SK-N-SH (cell line): ENCODE measurements around the gene MYO3A. TPM values are rescaled to one million over a fixed set of nuclear protein-coding genes. Genes with fewer than 3 reads are reported as not detected.

ENCODE experiments used
- CTCF ChIA-PET: fragments of 300-600, 350-600 bp; formaldehyde crosslinking; extraction: SDS; loops from one replicate; lab custom pipeline; 2021; lab: Yijun Ruan, JAX
- POLR2A ChIA-PET: fragments of 350-600 bp; sonication (Branson Sonifier 250); formaldehyde crosslinking; extraction: SDS; loops from one replicate; lab custom pipeline; 2020; ENCODE audit warnings: antibody characterized with exemption, inconsistent platforms; lab: Yijun Ruan, JAX
- DNase-seq: peaks from one replicate; pipeline ENCODE4 v3.0.0; 2012
- H2AFZ ChIP-seq: fragments of 200-600 bp; sonication (generic); 2 replicates; pipeline ENCODE4 v1.8.1; 2016; ENCODE audit warnings: antibody characterized with exemption, mild to moderate bottlenecking, low read depth
- H3F3A ChIP-seq: fragments of 200-600 bp; sonication (generic); replicated peaks from 2 replicates; pipeline ENCODE3; 2016; ENCODE audit warnings: antibody characterized with exemption, mild to moderate bottlenecking; ENCODE audit not compliant: insufficient read depth
- H3K27ac ChIP-seq, 2 experiments: fragments of 200-500 bp in 1 of 2; fragments of 200-600 bp in 1 of 2; sonication (Bioruptor generic) in 1 of 2; sonication (generic), shearing (Covaris generic) in 1 of 2; 2 replicates each; pipeline versions ENCODE4 v1.5.1 to v1.6.1; 2014 to 2016; ENCODE audit warnings: low read depth in 2 of 2, inconsistent platforms in 1 of 2, low read length in 1 of 2, mild to moderate bottlenecking in 1 of 2, mixed read lengths in 1 of 2
- H3K27me3 ChIP-seq: fragments of 200-600 bp; sonication (generic), shearing (Covaris generic); 2 replicates; pipeline ENCODE4 v1.6.1; 2016; ENCODE audit warnings: mixed run types; ENCODE audit not compliant: insufficient read depth
- H3K36me3 ChIP-seq, 2 experiments: fragments of 200-500 bp in 1 of 2; fragments of 200-600 bp in 1 of 2; sonication (Bioruptor generic) in 1 of 2; sonication (generic) in 1 of 2; replicated peaks in 1 of 2; 2 replicates each; pipeline versions ENCODE3 to v1.5.1; 2014 to 2016; ENCODE audit warnings: low read length in 1 of 2, mild to moderate bottlenecking in 1 of 2; ENCODE audit not compliant: insufficient read depth in 2 of 2, control insufficient read depth in 1 of 2
- H3K4me1 ChIP-seq, 2 experiments: fragments of 200-500 bp in 1 of 2; fragments of 200-600 bp in 1 of 2; sonication (Bioruptor generic) in 1 of 2; sonication (generic), shearing (Covaris generic) in 1 of 2; 2 replicates each; pipeline versions ENCODE4 v1.5.1 to v1.6.1; 2014 to 2016; ENCODE audit warnings: low read depth in 1 of 2, low read length in 1 of 2, mixed run types in 1 of 2; ENCODE audit not compliant: insufficient read depth in 2 of 2, control insufficient read depth in 1 of 2
- H3K4me2 ChIP-seq: fragments of 200-600 bp; sonication (generic), shearing (Covaris generic); 2 replicates; pipeline ENCODE4 v1.6.1; 2017; ENCODE audit warnings: mixed run types
- H3K4me3 ChIP-seq, 2 experiments: fragments of 200-500 bp in 1 of 2; fragments of 200-600 bp in 1 of 2; sonication (Bioruptor generic) in 1 of 2; sonication (generic), shearing (Covaris generic) in 1 of 2; 2 replicates each; pipeline versions ENCODE4 v1.5.1 to v1.8.1; 2014 to 2016; ENCODE audit warnings: low read depth in 2 of 2, inconsistent platforms in 1 of 2, low read length in 1 of 2, mild to moderate bottlenecking in 1 of 2, mixed read lengths in 1 of 2, moderate library complexity in 1 of 2
- H3K79me2 ChIP-seq: fragments of 200-600 bp; sonication (generic); 2 replicates; pipeline ENCODE4 v1.8.1; 2017; ENCODE audit warnings: mild to moderate bottlenecking; ENCODE audit not compliant: insufficient read depth
- H3K9ac ChIP-seq: fragments of 200-600 bp; sonication (generic); 2 replicates; pipeline ENCODE4 v1.6.1; 2017; ENCODE audit warnings: mixed run types
- H3K9me2 ChIP-seq: fragments of 200-600 bp; sonication (generic); 2 replicates; pipeline ENCODE4 v1.6.1; 2017; ENCODE audit warnings: mixed run types
- H3K9me3 ChIP-seq: fragments of 200-600 bp; sonication (generic); 2 replicates; pipeline ENCODE4 v1.6.1; 2017; ENCODE audit warnings: mixed run types, mild to moderate bottlenecking, moderate library complexity
- H4K20me1 ChIP-seq: fragments of 200-600 bp; sonication (generic); 2 replicates; pipeline ENCODE4 v1.6.1; 2017; ENCODE audit warnings: mild to moderate bottlenecking, mixed run types; ENCODE audit not compliant: insufficient read depth
- EZH2phosphoT487 ChIP-seq: fragments of 200-600 bp; sonication (generic); IDR thresholded peaks from 2 replicates; pipeline ENCODE4 v1.6.1; 2017; ENCODE audit warnings: low read depth, mixed run types, mild to moderate bottlenecking, antibody characterized with exemption, moderate library complexity, borderline replicate concordance
- FOXJ3 ChIP-seq: sonication (generic); formaldehyde crosslinking; IDR thresholded peaks from 2 replicates; pipeline ENCODE4 v1.5.1; 2020; ENCODE audit warnings: mild to moderate bottlenecking, missing genetic modification reagents
- GATA2 ChIP-seq: sonication (generic); formaldehyde crosslinking; IDR thresholded peaks from 2 replicates; pipeline ENCODE4 v1.5.0; 2020; ENCODE audit warnings: mild to moderate bottlenecking, missing genetic modification reagents
- JUND ChIP-seq: IDR thresholded peaks from 2 replicates; pipeline ENCODE4 v1.4.0; 2012
- NRF1 ChIP-seq: IDR thresholded peaks from 2 replicates; pipeline ENCODE4 v1.6.1; 2012; ENCODE audit warnings: low read depth, mild to moderate bottlenecking, low read length
- POLR2AphosphoS5 ChIP-seq: IDR thresholded peaks from 2 replicates; pipeline ENCODE4 v1.6.1; 2012; ENCODE audit warnings: low read depth, low read length
- RFX5 ChIP-seq: IDR thresholded peaks from 2 replicates; pipeline ENCODE4 v1.6.1; 2012; ENCODE audit warnings: mild to moderate bottlenecking, improper control_type of control experiment, low read length
- TAF1 ChIP-seq: IDR thresholded peaks from 2 replicates; pipeline ENCODE4 v1.6.1; 2012; ENCODE audit warnings: low read depth, mild to moderate bottlenecking, low read length, moderate library complexity, borderline replicate concordance
- USF2 ChIP-seq: fragments of 150-350 bp; IDR thresholded peaks from 2 replicates; pipeline ENCODE4 v1.6.1; 2017; ENCODE audit warnings: antibody characterized with exemption, low read length, low read depth, borderline replicate concordance
- YY1 ChIP-seq: IDR thresholded peaks from 2 replicates; pipeline ENCODE4 v1.4.0; 2012; ENCODE audit warnings: low read depth, mild to moderate bottlenecking
- ZBTB33 ChIP-seq: IDR thresholded peaks from 2 replicates; pipeline ENCODE4 v1.4.0; 2012; ENCODE audit warnings: low read depth, borderline replicate concordance
- WGBS: methylation state at CpG from one replicate; pipeline ENCODE4 v1.1.6; 2017; ENCODE audit warnings: low lambda C conversion rate; 5-methylcytosine and 5-hydroxymethylcytosine counted together
- polyA plus RNA-seq, 3 experiments: library from polyadenylated mRNA; depleted of rRNA; stranded (reverse); fragments of >200 nt; gene quantifications; 2 replicates each; pipeline ENCODE4 v1.2.3, GENCODE V29; 2012

MYO3A gene
- polyA plus RNA-seq, 1 of the 3 experiments (the other 2 are of a cell fraction) = not detected

- H3K4me3 ChIP-seq = no peak overlapping the region
- no peaks in the 10 kb centered on the region for H3K27me3 ChIP-seq
- no peaks in the 10 kb centered on the region for H3K9me3 ChIP-seq
- H3K27ac ChIP-seq = no peak overlapping the region
- no peak for DNase-seq
- H3F3A ChIP-seq = no peaks in the 10 kb centered on the region
- no peaks in the 10 kb centered on the region for H3K79me2 ChIP-seq
- H3K9me2 ChIP-seq = no peaks in the 10 kb centered on the region
- CTCF ChIA-PET = interaction anchor here (0.8 to 1.2 kb wide), 2 partner anchors 20 to 65 kb away, joined by 3 to 4 read pairs; no protein-coding TSS in a partner anchor
- H3K9ac ChIP-seq = no peak overlapping the region
- no peak overlapping the region for H3K4me2 ChIP-seq
- TF ChIP-seq GATA2 (CRISPR knock-in tag) = no peak
- TF ChIP-seq TAF1 = no peak
- TF ChIP-seq RFX5 = no peak
- no peak for TF ChIP-seq ZBTB33
- no peak for TF ChIP-seq POLR2AphosphoS5
- TF ChIP-seq EZH2phosphoT487 = no peak
- TF ChIP-seq, all 33 proteins: peak for 0
- H2AFZ ChIP-seq = no peak overlapping the region
- no peaks in the 10 kb centered on the region for H4K20me1 ChIP-seq
- no peaks in the 10 kb centered on the region for H3K4me1 ChIP-seq
- POLR2A ChIA-PET = no interaction called here
- WGBS = 30% methylated on average over 5 of the region's 5 CpGs
- no peaks in the 10 kb centered on the region for H3K36me3 ChIP-seq
Measured at GRCh38 chr10:25895856-25896255, 38.2 kb upstream of the MYO3A start.

GRCh38 chr10:25896421-25896820, 37.6 kb upstream of the MYO3A start:
- TF ChIP-seq YY1 (no peak), USF2 (no peak), FOXJ3 (no peak), JUND (no peak), NRF1 (no peak), EZH2phosphoT487 (no peak), POLR2AphosphoS5 (no peak)
- Histone ChIP-seq H3K9ac (no peak overlapping the region), H3K9me3 (no peaks in the 10 kb centered on the region), H2AFZ (no peak overlapping the region), H3K4me2 (no peak overlapping the region), H3K27me3 (no peaks in the 10 kb centered on the region), H3K9me2 (no peaks in the 10 kb centered on the region), H4K20me1 (no peaks in the 10 kb centered on the region), H3K36me3 (no peaks in the 10 kb centered on the region), H3K4me3 (no peak overlapping the region), H3K27ac (no peak overlapping the region), H3K4me1 (no peaks in the 10 kb centered on the region), H3K79me2 (no peaks in the 10 kb centered on the region), H3F3A (no peaks in the 10 kb centered on the region)
- WGBS = 0% methylated on average over 3 of the region's 3 CpGs
- POLR2A ChIA-PET = no interaction called here
- CTCF ChIA-PET = interaction anchor here (0.8 to 1.2 kb wide), 2 partner anchors 21 to 65 kb away, joined by 3 to 4 read pairs; no protein-coding TSS in a partner anchor
- DNase-seq = no peak
